Erythroblast (primary cell): ENCODE results near the gene PCDH1.

Experiments
- GATA1 ChIP-seq: IDR thresholded peaks from 2 replicates; pipeline ENCODE4 v1.6.1; 2011; ENCODE audit warnings: low read depth, mild to moderate bottlenecking, control low read depth, low read length, moderate library complexity
- POLR2A ChIP-seq: IDR thresholded peaks from 2 replicates; pipeline ENCODE4 v1.6.1; 2011; ENCODE audit warnings: mild to moderate bottlenecking, low read length

DNA sequence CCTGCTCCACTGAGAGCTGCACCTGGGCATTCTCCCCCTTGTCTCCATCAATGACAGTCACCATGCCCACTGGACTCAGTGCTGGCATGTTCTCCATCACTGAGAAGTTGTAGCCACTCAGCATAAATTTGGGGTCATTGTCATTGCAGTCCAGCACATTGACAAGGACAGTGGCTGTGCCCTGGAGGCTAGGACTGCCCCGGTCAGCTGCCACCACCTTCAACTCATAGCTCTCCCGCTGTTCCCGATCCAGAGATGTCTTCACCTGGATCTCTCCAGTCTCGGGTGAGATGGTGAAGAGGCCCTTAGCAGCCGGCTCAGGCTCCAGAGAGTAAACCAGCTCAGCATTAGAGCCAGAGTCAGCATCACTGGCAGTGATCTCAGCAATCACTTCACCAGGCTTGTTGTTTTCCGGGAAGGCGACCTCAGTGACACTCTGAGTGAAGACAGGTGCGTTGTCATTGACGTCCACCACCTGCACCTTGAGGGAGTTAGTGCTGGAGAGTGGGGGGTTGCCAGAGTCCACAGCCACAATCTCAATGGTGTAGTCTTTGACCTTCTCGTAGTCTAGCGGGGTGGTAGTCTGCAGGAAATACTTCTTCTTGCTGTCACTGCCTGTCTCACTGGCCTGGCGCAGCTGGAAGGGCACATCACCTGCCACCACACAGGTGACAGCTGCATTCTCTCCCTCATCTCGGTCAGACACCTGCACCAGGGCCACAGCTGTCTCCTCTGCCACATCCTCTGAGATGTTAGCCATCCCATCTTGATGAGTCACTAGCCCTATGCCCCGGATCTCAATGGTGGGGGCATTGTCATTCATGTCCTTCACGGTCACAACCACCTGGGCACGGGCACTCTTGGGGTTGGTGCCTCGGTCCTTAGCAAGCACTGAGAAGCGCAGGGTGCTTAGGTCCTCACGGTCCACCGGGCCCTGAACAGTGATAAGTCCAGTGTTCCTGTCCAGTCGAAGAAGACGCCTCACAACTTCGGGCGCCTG lies 13.5 kb downstream of the PCDH1 start:
- TF ChIP-seq POLR2A = no peak
- no peak for TF ChIP-seq GATA1
